ENCODE data around the gene PDXK. TPM values are rescaled to one million over a fixed set of nuclear protein-coding genes. Genes with fewer than 3 reads are reported as not detected.

Gene PDXK
- total RNA-seq, 3 donors from 2014 or later = 113 to 179 (median 161) TPM

DNA sequence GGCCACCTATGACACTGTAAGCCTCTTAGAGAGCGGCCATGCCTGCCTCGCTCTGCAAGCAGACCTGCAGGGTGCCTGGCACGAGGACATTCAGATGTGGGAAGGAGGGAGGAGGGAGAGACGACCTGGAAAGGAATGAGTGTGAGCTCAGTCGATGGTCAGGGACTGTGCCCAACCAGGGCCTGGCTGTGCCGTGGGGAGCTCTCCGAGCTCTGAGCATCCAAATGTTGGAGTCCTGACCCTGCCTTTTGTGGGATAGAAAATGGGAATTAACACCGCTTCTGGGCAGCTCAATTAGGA is 49.9 kb downstream of the PDXK start:
- DNase-seq (no peak), ATAC-seq (no peak)
- Histone ChIP-seq H3K4me3 (no peak overlapping the region), H3K9me3 (no peaks in the 10 kb centered on the region), H3K4me1 (ENCODE audit: low read depth) (peaks cover 8% of the 10 kb centered on the region), H3K36me3 (ENCODE audit: low read depth) (no peaks in the 10 kb centered on the region)
- intact Hi-C loops (cut with DNase I, micrococcal nuclease) = no loop called here
- TF ChIP-seq, protein P1, sequence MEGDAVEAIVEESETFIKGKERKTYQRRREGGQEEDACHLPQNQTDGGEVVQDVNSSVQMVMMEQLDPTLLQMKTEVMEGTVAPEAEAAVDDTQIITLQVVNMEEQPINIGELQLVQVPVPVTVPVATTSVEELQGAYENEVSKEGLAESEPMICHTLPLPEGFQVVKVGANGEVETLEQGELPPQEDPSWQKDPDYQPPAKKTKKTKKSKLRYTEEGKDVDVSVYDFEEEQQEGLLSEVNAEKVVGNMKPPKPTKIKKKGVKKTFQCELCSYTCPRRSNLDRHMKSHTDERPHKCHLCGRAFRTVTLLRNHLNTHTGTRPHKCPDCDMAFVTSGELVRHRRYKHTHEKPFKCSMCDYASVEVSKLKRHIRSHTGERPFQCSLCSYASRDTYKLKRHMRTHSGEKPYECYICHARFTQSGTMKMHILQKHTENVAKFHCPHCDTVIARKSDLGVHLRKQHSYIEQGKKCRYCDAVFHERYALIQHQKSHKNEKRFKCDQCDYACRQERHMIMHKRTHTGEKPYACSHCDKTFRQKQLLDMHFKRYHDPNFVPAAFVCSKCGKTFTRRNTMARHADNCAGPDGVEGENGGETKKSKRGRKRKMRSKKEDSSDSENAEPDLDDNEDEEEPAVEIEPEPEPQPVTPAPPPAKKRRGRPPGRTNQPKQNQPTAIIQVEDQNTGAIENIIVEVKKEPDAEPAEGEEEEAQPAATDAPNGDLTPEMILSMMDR (IDR thresholded peaks at IDR 0.05) = no peak

DNA sequence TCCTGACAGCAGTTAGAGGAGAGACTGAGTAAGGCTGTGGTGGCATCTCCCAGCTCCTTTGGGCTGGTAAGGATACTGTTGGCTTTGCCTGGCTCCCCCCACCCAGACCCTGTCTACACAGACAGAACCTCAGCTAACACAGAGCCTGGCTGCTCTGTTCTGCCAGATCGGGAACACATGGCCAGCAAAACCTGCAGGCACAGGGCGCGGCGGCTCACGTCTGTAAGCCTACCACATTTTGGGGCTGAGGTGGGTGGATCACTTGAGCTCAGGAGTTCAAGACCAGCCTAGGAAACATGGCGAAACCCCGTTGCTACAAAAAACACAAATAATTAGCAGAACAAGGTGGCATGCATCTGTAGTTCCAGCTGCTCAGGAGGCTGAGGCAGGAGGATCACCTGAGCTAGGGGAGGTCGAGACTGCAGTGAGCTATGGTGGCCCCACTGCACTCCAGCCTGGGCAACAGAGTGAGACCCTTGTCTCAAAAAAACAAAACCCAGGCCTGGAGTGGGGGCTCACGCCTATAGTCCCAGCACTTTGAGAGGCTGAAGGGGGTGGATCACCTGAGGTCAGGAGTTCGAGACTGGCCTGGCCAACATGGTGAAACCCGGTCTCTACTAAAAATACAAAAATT is 50.5 kb downstream of the PDXK start:
- Histone ChIP-seq H3K4me3 (no peak overlapping the region), H3K36me3 (ENCODE audit: low read depth) (no peaks in the 10 kb centered on the region), H3K9me3 (no peaks in the 10 kb centered on the region), H3K4me1 (ENCODE audit: low read depth) (peaks cover 10% of the 10 kb centered on the region)
- no peak for ATAC-seq
- intact Hi-C loops (cut with DNase I, micrococcal nuclease) = no loop called here
- TF ChIP-seq, protein P1 (IDR thresholded peaks at IDR 0.05) = no peak
- no peak for DNase-seq

DNA sequence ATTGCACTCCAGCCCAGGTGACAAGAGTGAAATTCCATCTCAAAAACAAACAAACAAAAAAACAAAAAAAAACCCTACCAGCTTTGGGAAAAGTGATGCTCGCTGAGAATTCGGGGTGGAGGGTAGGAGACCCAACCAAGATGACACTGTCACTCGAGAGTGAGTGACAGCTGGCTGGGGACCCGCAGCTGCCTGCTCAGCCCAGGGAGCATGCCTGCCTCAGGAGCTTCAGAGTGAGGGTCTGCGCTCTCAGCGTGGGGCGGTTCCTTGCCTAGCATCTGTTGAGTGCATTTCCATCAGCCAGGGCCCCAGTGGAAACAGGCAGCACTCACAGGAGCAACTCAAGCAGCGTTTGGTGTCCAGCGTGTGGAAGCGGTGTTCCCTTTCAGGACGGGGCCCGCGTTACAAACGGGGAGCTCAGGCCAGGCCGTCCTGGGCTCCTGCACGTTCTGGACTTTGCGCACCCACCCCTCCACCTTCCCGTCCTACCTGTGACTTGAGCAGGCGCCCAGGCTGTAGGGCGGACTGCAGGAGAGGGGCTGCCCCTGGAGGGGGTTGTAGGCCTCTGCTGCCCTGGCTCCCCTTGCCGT is 51.2 kb downstream of the PDXK start:
- ATAC-seq = no peak
- no peak overlapping the region for H3K4me3 ChIP-seq
- H3K9me3 ChIP-seq = no peaks in the 10 kb centered on the region
- no peak for DNase-seq
- no peaks in the 10 kb centered on the region for H3K36me3 ChIP-seq (ENCODE audit: low read depth)
- TF ChIP-seq, protein P1 (IDR thresholded peaks at IDR 0.05) = no peak
- H3K4me1 ChIP-seq (ENCODE audit: low read depth) = peaks cover 15% of the 10 kb centered on the region
- intact Hi-C loops (cut with DNase I, micrococcal nuclease) = no loop called here

DNA sequence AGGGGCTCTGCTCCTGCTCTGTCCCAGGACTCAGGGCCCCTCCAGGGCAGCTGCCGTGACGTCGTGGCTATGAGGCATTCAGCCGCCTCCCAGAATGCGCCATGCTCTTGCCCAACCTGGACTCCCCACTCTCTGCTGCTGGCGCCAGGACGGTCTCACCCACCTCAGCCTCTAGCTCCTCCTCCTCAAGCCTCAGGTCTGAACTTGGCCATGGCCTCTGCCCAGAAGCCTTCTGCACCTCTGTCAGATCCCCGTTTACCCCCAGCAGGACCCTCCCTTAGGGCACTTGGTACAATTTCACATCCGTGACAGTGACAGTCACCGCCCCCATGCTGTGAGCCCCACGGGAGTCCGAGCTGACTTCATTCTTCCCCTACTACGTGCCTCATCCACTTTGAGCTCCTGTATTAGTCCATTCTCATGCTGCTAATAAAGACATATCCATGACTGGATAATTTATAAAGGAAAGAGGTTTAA is 52.3 kb downstream of the PDXK start:
- H3K4me3 ChIP-seq = no peak overlapping the region
- ATAC-seq = no peak

DNA sequence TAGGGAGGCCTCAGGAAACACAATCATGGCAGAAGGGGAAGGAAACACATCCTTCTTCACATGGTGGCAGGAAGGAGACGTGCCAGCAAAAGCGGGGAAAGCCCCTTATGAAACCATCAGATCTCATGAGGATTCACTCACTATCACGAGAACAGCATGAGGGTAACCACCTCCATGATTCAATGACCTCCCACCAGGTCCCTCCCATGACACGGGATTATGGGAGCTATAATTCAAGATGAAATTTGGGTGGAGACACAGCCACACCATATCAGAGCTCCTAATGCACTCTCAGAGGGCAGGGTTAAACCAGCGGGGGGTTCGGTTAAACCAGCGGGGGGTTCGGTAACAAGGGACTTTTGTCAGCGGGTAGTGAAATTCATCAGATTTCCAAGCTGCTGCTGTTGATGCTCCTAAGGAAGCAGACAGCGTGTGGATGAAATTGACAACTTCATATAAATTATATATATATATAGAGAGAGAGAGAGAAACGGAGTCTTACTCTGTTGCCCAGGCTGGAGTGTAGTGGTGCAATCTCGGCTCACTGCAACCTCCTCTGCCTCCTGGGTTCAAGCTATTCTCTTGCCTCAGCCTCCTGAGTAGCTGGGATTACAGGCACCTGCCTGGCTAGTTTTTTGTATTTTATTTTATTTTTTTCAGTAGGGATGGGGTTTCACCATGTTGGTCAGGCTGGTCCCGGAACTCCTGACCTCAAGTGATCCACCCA is 52.9 kb downstream of the PDXK start:
- TF ChIP-seq, protein P1 (IDR thresholded peaks at IDR 0.05) = no peak
- H3K9me3 ChIP-seq = no peaks in the 10 kb centered on the region
- no peak for DNase-seq
- intact Hi-C loops (cut with DNase I, micrococcal nuclease) = no loop called here
- H3K36me3 ChIP-seq (ENCODE audit: low read depth) = no peaks in the 10 kb centered on the region
- peaks cover 20% of the 10 kb centered on the region for H3K4me1 ChIP-seq (ENCODE audit: low read depth)
- H3K4me3 ChIP-seq = no peak overlapping the region
- no peak for ATAC-seq

More for the DNA sequence above, 52.3 kb downstream of the PDXK start:
- H3K36me3 ChIP-seq (ENCODE audit: low read depth) = no peaks in the 10 kb centered on the region
- no peaks in the 10 kb centered on the region for H3K9me3 ChIP-seq
- intact Hi-C loops (cut with DNase I, micrococcal nuclease) = no loop called here
- TF ChIP-seq, protein P1 (IDR thresholded peaks at IDR 0.05) = no peak
- H3K4me1 ChIP-seq (ENCODE audit: low read depth) = peaks cover 20% of the 10 kb centered on the region
- DNase-seq = no peak
